Activated CD4-positive, alpha-beta T cell treated with anti-CD3 and anti-CD28 coated beads, Interleukin-2, amount 50 U/mL, for 16 hours (primary cell): ENCODE measurements around the gene CYSRT1.

Experiments used
- DNase-seq: peaks from one replicate; pipeline ENCODE4 v3.0.0-alpha.2; 2020

Gene CYSRT1

GRCh38 chr9:137213160-137214060, 11.6 kb upstream of the CYSRT1 start:
- DNase-seq: no peak

- DNase-seq: no peak
Observed at GRCh38 chr9:137214620-137215019, 10.4 kb upstream of the CYSRT1 start.

DNA sequence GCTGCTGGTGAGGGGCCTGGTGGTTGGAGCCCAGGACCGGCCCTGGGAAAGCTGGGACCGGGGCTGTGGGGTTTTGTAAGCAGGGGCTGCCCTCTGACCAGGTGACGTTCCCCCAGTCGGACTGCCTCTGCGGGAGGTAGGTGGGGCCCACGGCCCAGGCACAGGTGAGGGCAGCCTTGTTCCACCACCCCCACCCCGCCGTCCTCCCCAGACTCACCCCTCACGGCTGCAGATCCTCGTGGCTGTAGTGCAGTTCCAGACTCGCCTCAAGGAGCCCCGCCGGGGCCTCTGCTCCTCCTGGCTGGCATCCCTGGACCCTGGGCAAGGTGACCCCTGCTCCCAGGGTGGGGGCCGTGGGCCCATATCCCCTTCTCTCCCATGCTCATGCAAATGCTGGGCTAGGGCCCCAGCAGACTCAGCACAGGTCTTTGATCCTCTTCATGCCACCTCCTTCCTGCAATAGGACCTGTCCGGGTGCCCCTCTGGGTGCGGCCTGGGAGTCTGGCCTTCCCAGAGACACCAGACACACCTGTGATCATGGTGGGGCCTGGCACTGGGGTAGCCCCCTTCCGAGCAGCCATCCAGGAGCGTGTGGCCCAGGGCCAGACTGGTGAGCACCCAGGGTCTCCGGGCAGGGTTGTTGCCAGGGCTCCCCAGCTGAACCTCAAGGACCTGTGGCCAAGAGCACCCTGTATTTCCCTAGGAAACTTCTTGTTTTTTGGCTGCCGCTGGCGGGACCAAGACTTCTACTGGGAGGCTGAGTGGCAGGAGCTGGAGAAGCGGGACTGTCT, 9.6 kb upstream of the CYSRT1 start:
- DNase-seq: no peak

DNA sequence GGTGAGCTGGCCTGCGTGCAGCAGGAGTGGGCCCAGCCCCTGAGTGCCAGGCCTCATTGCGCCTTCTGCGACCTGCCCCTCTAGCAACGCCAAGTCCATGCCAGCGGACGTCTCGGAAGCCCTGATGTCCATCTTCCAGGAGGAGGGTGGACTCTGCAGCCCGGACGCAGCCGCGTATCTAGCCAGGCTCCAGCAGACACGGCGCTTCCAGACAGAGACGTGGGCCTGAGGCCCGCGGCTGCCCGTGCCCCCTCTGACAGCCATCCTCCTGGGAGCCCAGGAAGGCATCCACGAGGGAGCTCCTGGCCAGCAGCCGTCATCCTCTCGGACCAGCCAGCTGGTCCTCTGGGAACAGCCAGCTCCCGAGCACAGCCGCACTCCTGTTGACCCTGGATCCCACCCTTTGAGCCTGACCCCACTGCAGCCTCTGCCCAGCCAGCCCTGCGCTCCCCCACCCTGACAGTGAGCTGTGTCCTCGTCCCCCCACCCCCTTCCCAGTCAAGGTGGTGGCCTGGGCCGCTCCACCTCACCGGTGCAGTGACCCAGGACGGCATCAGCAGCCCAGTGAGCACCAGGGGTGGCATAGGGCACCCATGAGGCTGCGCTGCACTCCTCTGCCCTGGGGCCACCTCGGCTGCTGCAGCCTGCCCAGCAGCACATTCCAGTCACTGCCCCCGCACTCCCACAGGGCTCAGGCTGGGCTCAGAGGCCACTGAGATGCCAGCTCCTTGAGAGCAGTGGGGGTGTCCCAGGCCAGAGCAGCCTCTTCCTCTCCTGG, 8.6 kb upstream of the CYSRT1 start:
- DNase-seq: no peak

- no peak for DNase-seq
Observed at GRCh38 chr9:137217276-137218211, 7.4 kb upstream of the CYSRT1 start.

- DNase-seq: no peak
Observed at GRCh38 chr9:137218212-137218753, 6.7 kb upstream of the CYSRT1 start.

GRCh38 chr9:137218754-137219271, 6.2 kb upstream of the CYSRT1 start:
- DNase-seq: no peak

- DNase-seq: no peak
Observed at GRCh38 chr9:137219757-137220316, 5.1 kb upstream of the CYSRT1 start.

DNA sequence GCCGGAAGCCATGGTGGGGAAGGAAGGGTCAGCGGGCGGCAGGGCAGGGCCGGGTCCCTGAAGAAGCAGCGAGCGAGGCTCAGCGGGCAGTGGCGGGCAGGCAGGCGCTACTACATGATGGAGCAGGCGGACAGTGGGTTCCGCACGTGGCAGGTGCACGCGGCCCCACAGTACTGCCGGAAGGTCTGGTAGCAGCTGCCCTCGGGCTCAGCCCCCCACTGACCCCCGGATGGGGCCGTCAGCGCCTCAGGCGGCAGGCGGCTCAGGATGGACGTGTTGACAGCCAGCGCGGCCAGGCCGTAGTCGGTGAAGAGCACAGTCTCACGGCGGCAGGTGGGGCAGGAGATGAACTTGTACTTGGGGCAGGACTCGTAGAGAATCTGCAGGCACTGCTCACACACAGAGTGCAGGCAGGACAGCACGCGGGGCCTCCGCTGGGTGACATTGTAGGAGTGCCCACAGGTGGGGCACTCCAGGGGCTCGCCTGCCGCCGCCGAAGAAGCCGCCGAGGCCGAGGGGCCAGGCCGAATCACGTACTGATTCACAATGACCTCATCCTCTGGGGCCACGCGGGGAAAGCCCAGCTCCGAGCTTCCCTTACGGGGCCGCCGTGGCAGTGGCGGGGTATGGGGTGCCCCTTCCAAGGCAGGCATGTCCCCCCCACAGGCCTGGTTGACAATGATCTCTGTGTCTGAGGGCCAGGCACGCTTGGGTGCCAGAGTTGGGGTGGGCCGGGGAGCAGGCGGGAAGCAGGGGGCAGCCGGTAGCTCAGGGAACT, 4.5 kb upstream of the CYSRT1 start:
- no peak for DNase-seq

DNA sequence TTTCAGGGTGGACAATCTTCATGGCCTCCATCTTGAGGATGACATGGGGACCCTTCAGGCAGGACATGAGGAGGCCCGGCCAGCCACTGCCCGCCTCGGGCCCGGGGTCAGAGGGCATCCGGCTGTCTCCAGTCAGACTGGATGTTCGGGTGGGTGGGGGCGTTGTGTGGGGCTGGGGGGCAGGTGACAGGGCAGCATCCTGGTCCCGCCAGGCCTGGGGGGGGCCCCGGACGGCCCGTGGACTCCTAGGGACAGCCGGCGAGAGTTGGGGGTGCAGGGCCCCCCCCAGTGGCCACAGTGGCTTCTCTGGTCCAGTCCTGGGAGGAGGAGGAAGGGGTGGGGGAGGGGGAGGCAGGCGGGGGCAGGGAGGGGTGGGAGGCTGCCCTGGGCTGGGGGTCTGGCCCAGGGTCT, 3.9 kb upstream of the CYSRT1 start:
- DNase-seq: no peak

GRCh38 chr9:137221506-137222111, 3.4 kb upstream of the CYSRT1 start:
- DNase-seq: no peak

DNA sequence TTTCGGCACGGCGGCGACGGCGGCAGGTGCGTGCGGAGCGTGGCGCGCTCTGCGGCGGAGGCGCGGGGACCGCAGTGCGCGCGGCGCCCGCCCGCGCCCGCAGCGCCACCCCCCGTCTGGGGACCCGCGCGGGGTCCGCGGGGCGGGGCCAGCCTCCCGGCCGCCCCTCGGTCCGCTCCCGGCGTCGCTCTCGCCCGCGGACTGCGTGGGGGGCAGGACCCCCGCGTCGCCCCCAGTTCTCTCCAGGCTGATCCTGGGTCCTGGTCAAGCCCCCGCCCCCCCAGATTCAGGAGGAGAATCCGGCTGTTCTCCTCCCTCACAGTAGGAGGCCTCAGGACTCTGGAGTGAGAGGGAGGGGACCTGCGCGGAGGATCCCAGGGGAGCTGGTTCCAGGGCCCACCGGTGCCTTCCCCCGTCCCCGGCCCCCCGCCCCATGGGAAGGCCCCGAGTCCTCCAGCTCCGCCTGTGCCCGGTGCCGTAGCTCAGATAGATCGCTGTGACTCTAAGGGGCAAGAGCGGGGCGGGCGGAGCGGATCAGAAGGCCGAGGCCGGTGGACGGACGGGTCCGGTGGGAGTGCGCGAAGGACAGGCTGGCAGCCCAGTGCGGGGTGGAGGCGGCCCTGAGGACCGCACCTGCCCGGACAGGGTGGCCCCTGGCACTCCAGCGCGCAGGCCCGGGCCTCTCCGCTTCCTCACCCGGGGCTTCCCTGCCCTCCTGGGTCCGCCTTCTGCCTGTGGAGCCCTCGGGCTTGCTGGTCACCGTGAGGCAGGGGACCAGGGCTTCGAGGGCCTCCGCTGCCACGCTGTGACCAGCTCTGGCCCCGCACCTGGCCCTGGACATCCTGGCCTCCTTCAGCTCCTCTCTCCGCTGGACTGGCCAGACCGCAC, 2.5 kb upstream of the CYSRT1 start, which contains the start of gene RNF208:
Gene RNF208, minus strand, starts transcription at position 51 of the 888 bp plus-strand sequence. CDS start 1,028 bp downstream, outside the sequence.
- no peak for DNase-seq

DNA sequence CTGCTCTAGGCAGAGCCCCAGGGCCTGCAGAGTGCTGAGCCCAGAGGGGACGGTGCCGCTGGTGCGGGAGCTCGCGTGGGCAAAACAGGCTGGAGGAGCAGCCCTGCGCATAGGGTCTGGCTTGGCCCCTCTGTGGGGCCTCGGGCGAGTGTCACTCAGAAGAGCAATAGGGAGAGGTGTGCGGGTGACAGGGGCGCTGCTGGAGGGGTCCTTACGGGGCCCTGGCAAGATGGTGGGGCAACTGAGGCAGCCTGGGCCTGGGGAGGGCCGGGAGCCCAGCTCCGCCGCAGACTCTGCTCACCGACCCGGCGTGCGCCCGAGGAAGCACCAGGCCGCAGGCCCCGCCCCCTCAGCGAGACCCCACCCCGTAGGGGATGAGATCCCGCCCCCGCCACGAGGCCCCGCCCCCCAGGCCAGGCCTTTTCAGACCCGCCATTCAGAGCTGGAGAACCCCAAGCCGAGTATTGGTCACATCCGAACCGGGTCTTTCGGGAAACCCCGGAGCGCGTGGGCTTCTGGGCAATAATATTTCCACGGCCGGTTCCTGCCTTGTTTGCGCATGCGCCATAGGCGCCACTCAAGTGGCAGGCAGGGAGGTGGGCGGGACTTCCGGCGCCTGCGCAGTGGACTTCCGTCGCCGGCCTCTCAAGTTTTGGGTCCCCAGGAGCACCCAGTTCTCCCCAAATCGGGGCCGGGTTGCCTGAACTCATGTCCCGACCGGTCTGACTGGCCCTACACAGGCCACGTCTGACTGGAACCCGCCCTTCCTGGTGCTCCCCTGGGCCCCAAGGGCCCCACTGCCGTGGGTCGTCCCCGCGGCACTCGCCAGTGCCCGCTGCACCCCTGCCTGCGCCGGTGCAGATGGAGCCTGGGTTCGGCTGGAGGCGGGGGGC, 1.6 kb upstream of the CYSRT1 start:
- peak; percentile 100 for DNase-seq

GRCh38 chr9:137225699-137226331, 841 bp downstream of the CYSRT1 start:
- DNase-seq: no peak

DNA sequence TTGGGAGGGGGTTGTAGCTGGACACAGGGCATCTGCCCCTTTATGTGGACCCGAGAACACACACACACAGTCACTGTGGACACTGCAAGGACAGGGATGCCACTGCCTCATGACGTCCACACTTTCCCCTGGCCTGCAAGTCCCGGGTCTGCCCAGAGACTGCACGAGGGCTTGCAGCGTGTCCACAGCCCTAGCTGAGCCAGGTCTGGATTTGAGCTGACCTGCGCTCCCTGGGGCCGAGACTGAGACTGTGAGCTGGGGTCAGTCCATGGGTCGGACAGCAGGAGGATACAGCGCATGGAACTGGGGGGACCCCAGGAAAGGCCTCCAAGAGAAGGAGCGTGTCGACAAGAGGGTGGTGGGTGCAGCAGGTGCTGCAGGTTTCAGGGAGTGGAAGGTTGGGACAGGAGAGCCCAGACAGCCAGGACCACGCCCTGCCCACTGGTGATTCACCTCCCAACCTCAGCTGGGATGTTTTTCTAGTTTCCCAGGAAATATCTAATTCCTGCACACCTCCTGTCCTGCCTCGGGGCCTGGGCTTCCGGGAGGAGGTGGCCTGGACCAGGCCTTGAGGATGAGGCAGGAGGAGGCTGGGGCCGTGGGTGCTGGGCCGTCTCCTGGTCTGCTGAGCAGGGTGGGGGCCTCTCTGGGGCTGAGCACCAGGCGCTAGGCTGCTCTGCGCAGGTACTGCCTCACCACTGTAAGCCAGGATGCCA, 1.5 kb downstream of the CYSRT1 start:
- DNase-seq: no peak
